GM04503 (cell line): Measurements from ENCODE around the gene KPNA1.

ENCODE experiments used
- DNase-seq: peaks from one replicate; pipeline ENCODE4 v3.0.0-alpha.2; 2012; ENCODE audit warnings: low read depth

Gene KPNA1

GRCh38 chr3:122415104-122415744 lies 99.5 kb downstream of the KPNA1 start:
- no peak for DNase-seq

- no peak for DNase-seq
Observed at GRCh38 chr3:122414391-122414790, 100.3 kb downstream of the KPNA1 start.

DNA sequence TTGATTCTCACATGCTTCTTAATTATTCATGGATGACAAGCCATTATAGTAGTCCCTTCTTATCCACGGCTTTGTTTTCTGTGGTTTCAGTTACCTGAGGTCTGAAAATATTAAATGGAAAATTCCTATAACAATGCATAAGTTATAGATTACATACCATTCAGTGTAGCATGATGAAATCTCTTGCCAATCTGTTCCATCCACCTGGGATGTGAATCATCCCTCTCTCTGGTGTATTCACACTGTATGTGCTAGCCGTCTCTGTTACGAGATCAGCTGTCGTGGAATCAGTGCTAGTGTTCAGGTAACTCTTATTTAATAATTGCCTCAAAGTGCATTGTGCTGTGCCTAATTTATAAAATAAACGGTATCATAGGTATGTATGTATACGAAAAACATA lies 104.1 kb downstream of the KPNA1 start:
- no peak for DNase-seq

- no peak for DNase-seq
Observed at GRCh38 chr3:122410111-122410510, 104.6 kb downstream of the KPNA1 start.

- DNase-seq = no peak
Observed at GRCh38 chr3:122409446-122409845, 105.3 kb downstream of the KPNA1 start.

- DNase-seq = no peak
Observed at GRCh38 chr3:122407946-122408345, 106.8 kb downstream of the KPNA1 start.

DNA sequence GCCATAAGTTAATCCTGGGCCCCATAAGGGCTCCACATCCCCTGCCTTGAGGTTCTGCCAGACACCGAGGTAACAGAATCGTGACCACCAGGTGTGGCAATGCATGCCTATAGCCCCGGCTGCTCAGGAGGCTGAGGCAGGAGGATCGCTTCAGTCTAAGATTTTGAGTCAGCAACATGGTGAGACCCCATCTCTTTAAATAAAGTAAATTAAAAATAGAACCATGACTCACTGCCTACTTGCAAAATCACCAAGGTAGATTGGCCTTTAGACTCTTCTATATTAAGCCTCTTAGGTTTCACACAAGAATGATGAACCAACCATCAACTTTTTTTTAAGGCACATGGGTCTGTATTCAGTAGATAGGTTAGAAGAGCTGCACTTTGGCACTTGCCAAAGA lies 108.5 kb downstream of the KPNA1 start:
- DNase-seq = no peak

DNA sequence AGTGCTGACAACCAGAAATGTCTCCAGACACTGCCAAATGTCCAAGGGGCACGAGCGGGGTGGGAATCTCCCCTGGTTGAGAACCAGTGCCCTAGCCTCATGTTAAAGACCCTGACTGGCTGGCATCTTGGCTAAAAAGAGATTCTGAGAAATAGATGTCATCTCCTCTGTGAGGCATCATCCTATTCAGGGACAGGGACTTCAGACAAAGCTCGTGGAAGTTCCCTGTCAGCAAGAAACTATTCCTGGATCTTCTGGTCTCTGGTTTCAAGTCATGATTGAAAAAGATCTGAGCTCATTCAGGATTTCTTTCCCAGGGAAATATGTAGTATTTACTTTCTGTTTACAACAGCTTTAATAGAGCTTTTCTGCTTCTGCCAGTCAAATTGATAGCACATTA lies 109.7 kb downstream of the KPNA1 start:
- no peak for DNase-seq

- DNase-seq = no peak
Observed at GRCh38 chr3:122403489-122403888, 111.2 kb downstream of the KPNA1 start.

GRCh38 chr3:122398920-122399319 lies 115.8 kb downstream of the KPNA1 start:
- no peak for DNase-seq

DNA sequence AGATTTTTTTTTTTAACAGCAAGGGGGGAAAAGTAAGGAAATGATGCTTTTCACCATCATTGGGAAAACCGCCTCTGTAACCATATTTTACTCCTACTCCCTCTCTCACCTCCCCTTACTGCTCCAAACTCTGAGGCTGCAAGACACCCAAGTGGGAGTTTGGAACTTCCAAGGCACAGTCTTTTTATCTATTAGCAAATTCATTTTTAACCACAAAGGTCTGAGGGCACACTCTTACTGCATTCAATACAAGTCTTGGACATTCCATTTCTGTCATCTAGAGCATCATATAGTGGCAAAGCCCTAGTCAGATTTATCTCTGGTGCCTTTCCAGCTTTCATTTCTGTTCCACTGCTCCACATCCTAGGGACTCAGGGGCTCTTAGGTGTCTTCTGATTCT lies 117.5 kb downstream of the KPNA1 start:
- DNase-seq = no peak

- no peak for DNase-seq
Observed at GRCh38 chr3:122396511-122396910, 118.2 kb downstream of the KPNA1 start.

DNA sequence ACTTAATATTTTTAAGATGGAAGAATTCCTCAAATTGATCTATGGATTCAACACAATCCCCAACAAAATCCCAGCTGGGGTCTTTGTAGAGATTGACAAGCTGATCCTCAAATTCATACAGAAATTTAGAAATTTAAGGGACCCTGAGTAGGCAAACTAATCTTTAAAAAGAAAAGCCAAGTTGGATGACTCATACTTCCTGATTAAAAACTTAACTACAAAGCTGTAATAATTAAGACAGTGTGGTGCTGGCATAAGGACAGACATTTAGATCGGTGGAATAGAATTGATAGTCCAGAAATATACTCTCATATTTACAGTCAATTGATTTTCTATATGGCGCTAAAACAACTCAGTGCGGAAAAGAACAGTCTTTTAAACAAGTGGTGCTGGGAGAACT lies 119.2 kb downstream of the KPNA1 start:
- DNase-seq = no peak

- DNase-seq = no peak
Observed at GRCh38 chr3:122394173-122394572, 120.6 kb downstream of the KPNA1 start.

DNA sequence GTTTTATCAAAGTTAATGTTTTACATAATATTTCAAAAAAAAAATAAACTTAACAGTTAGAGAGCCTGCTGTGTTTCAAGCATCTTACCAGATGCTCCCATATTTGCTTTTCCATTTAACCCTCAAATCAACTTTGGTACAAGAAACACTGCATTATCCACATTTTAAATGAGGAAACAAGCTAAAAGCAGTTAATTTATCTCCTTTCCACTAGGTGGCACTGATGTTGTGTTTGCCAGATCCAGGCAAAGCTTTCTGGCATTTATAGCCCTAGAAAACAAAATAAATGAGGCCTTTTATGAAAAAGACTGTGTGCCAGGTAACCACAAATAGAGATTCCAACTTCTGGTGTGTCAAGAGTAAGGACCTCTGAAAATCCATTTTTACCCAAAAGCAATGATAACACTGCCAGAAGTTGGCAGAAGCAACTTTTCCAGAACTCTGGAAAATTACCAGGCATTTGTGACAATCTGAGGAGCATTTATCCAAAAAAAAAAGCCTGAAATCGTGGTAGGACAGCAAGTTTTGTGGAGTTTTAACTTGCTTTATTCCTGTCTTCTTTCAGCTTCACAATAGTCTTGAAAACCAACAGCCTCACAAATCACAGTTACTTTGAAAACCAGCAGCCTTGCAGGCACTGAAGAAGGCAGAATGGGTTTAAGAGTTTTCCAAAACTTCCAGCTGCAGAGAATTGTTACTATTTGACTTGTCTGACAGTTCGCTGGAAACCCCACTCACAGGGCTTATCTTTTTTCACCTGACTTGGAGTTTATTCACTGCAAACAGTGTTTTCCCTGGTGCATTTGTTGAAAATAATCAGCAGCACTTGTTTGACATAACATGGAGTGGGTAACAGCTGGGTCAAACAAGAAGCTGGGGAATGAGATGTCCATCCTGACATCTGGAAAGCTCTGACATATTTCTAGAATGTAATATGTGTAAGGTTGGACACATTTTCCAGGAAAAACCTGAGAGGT lies 121.6 kb downstream of the KPNA1 start:
- no peak for DNase-seq

- DNase-seq = no peak
Observed at GRCh38 chr3:122391681-122392446, 122.9 kb downstream of the KPNA1 start.

- no peak for DNase-seq
Observed at GRCh38 chr3:122390665-122391064, 124.1 kb downstream of the KPNA1 start.

DNA sequence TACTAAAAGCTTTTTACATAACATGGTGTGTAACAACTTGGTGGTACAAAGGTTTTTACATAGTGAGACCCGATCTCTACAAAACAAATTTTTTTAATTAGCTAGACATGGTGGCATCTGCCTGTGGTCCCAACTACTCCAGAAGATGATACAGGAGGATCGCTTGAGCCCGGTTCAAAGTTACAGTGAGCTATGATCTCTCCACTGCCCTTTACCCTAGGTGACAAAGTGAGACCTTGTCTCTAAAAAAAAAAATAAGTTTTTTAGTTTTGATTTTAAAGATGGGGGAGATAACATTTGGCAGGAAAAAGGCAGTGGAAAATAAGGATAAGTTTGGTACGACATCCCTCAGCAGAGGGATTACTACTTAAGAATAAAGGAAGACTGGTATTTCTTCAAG lies 124.8 kb downstream of the KPNA1 start:
- no peak for DNase-seq

GRCh38 chr3:122389197-122389596 lies 125.5 kb downstream of the KPNA1 start:
- no peak for DNase-seq

DNA sequence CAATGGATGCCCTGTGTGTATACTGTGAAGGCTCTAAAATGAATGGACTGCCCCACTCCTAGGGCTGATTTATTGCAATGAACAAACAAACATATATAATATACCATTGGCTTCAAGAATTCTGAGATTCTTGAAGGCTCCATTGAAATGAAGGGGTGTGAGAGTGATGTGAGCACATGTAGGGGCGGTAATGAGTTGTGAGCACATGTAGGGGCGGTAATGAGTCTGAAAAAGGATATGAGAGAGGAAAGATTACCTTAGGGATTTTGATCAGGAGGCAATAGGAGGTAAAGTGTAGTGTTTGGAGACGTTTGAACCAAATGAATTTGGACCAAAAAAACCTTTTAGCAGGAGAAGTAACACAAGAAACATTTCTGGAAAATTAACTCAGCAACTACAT lies 127.0 kb downstream of the KPNA1 start:
- no peak for DNase-seq

GRCh38 chr3:122383771-122384697 lies 130.7 kb downstream of the KPNA1 start, which contains the start of gene FAM162A:
FAM162A (plus strand) TSS chr3:122384182; CDS start chr3:122384266, 84 bp downstream.
- peak; percentile 44 for DNase-seq
